Liver (tissue), 9 donors: Measurements from ENCODE around the gene FAM110A. TPM values are rescaled to one million over a fixed set of nuclear protein-coding genes. Genes with fewer than 3 reads are reported as not detected.

ENCODE experiments used
- DNase-seq: peaks from one replicate; pipeline ENCODE4 v3.0.0-alpha.2; 2017; ENCODE audit warnings: low spot score
- H3K27ac ChIP-seq, 2 donors: one replicate each; pipeline ENCODE4 v1.7.0; 2013; ENCODE audit warnings: inconsistent platforms in 2 of 2, low read length in 2 of 2, control low read depth in 1 of 2, low read depth in 1 of 2, mild to moderate bottlenecking in 1 of 2
- H3K27me3 ChIP-seq, 4 donors: one replicate each; pipeline versions ENCODE4 v1.6.1 to v1.7.0; 2013; ENCODE audit warnings: low read length in 3 of 4, inconsistent platforms in 1 of 4, mild to moderate bottlenecking in 1 of 4, moderate library complexity in 1 of 4; ENCODE audit not compliant: control insufficient read depth in 4 of 4, insufficient read depth in 4 of 4
- H3K36me3 ChIP-seq, 4 donors: one replicate each; pipeline versions ENCODE4 v1.6.1 to v1.7.0; 2013; ENCODE audit warnings: low read length in 3 of 4, mild to moderate bottlenecking in 3 of 4, low read depth in 1 of 4, moderate library complexity in 1 of 4; ENCODE audit not compliant: control insufficient read depth in 4 of 4, insufficient read depth in 3 of 4
- H3K4me1 ChIP-seq, 4 donors: one replicate each; pipeline versions ENCODE4 v1.6.1 to v1.7.0; 2013; ENCODE audit warnings: low read length in 3 of 4, mild to moderate bottlenecking in 3 of 4, moderate library complexity in 1 of 4; ENCODE audit not compliant: control insufficient read depth in 4 of 4, insufficient read depth in 4 of 4
- H3K4me3 ChIP-seq, 3 donors: one replicate each; pipeline versions ENCODE4 v1.6.1 to v1.7.0; 2013; ENCODE audit warnings: low read length in 3 of 3, control low read depth in 1 of 3, low read depth in 1 of 3, mild to moderate bottlenecking in 1 of 3
- H3K9ac ChIP-seq, 2 donors: one replicate each; pipeline ENCODE4 v1.7.0; 2013; ENCODE audit warnings: low read length in 2 of 2, mild to moderate bottlenecking in 2 of 2, moderate library complexity in 2 of 2, control low read depth in 1 of 2, low read depth in 1 of 2
- H3K9me3 ChIP-seq, 4 donors: one replicate each; pipeline versions ENCODE4 v1.6.1 to v1.7.0; 2013; ENCODE audit warnings: low read length in 3 of 4; ENCODE audit not compliant: control insufficient read depth in 4 of 4
- ATF3 ChIP-seq: IDR thresholded peaks from 2 replicates; pipeline ENCODE4 v1.6.1; 2016; ENCODE audit warnings: antibody characterized with exemption
- EGR1 ChIP-seq, 2 donors: IDR thresholded peaks; 2 replicates each; pipeline ENCODE4 v1.6.1; 2016 to 2018; ENCODE audit warnings: antibody characterized with exemption in 2 of 2, low read depth in 2 of 2
- FOXA1 ChIP-seq: IDR thresholded peaks from 2 replicates; pipeline ENCODE4 v1.6.1; 2016; ENCODE audit warnings: antibody characterized with exemption
- GABPA ChIP-seq, 2 donors: IDR thresholded peaks in 1 of 2; conservative IDR thresholded peaks in 1 of 2; 2 replicates each; pipeline ENCODE4 v1.6.1; 2016; ENCODE audit warnings: antibody characterized with exemption in 2 of 2, mild to moderate bottlenecking in 1 of 2, moderate library complexity in 1 of 2
- HNF4A ChIP-seq, 2 donors: conservative IDR thresholded peaks; 2 replicates each; pipeline ENCODE4 v1.6.1; 2016; ENCODE audit warnings: antibody characterized with exemption in 2 of 2, mild to moderate bottlenecking in 2 of 2
- HNF4G ChIP-seq: IDR thresholded peaks from 2 replicates; pipeline ENCODE4 v1.6.1; 2016; ENCODE audit warnings: antibody characterized with exemption
- RAD21 ChIP-seq, 2 donors: IDR thresholded peaks; 2 replicates each; pipeline ENCODE4 v1.6.1; 2016; ENCODE audit warnings: antibody characterized with exemption in 2 of 2, mild to moderate bottlenecking in 2 of 2
- REST ChIP-seq: IDR thresholded peaks from 2 replicates; pipeline ENCODE4 v1.6.1; 2016; ENCODE audit warnings: antibody characterized with exemption, mild to moderate bottlenecking
- RXRA ChIP-seq, 2 donors: IDR thresholded peaks; 2 replicates each; pipeline ENCODE4 v1.6.1; 2017 to 2018; ENCODE audit warnings: antibody characterized with exemption in 2 of 2, mild to moderate bottlenecking in 1 of 2
- SP1 ChIP-seq: IDR thresholded peaks from 2 replicates; pipeline ENCODE4 v1.6.1; 2018; ENCODE audit warnings: antibody characterized with exemption, mild to moderate bottlenecking
- TAF1 ChIP-seq: conservative IDR thresholded peaks from 2 replicates; pipeline ENCODE4 v1.6.1; 2016; ENCODE audit warnings: antibody characterized with exemption, mild to moderate bottlenecking
- YY1 ChIP-seq: IDR thresholded peaks from 2 replicates; pipeline ENCODE4 v1.6.1; 2016; ENCODE audit warnings: antibody characterized with exemption, mild to moderate bottlenecking
- WGBS: extraction: QIAGEN DNeasy Blood & Tissue Kit; methylation state at CpG from one replicate; pipeline ENCODE4 v1.1.7; 2013; 5-methylcytosine and 5-hydroxymethylcytosine counted together
- polyA plus RNA-seq, 2 donors: library from polyadenylated mRNA; stranded (reverse) in 1 of 2; unstranded in 1 of 2; fragments of 200-250 nt in 1 of 2; fragments of >200 nt in 1 of 2; fragmentation: Nextera tagmentation in 1 of 2; extraction: Ambion mirVana in 1 of 2; gene quantifications; one replicate each; pipeline versions ENCODE4 v1.2.1 to v1.2.3, GENCODE V29; 2013 to 2015
- total RNA-seq, 2 donors: library from RNA; depleted of rRNA; stranded (reverse); fragments of >200 nt; gene quantifications; one replicate each; pipeline ENCODE4 v1.2.3, GENCODE V29; 2014
- donor health status: healthy.
- donor health status: healthy.
- donor health status: healthy.
- donor health status: healthy.
- donor health status: healthy.

FAM110A gene
- total and polyA plus RNA-seq, 4 donors, result 1.2 to 6.7 (median 2.0) TPM

- Histone ChIP-seq H3K4me1 (peaks cover 4 to 23% (median 7%) of the 10 kb centered on the region in 4 donors), H3K9ac (no peak overlapping the region), H3K36me3 (peaks cover 0 to 1% (median 0%) of the 10 kb centered on the region in 4 donors), H3K4me3 (peak overlapping the region in 2 of 3 donors; percentile 54 to 59), H3K27me3 (no peaks in the 10 kb centered on the region), H3K27ac (no peak overlapping the region), H3K9me3 (no peaks in the 10 kb centered on the region)
- DNase-seq, result peak; percentile 49
- TF ChIP-seq GABPA (IDR thresholded peaks at IDR 0.05 in 1 of 2, conservative IDR thresholded peaks at IDR 0.05 in 1 of 2) (peak in 1 of 2 donors; percentile 77), REST (no peak)
- 21% methylated on average over 59 of the region's 59 CpGs for WGBS
These were observed 7.5 kb downstream of the FAM110A start for GRCh38 chr20:840858-841567.

GRCh38 chr20:841568-842546, 8.3 kb downstream of the FAM110A start:
- TF ChIP-seq YY1 (no peak), RAD21 (IDR thresholded peaks at IDR 0.05) (no peak)
- H3K36me3 ChIP-seq, result peaks cover 0 to 1% (median 0%) of the 10 kb centered on the region in 4 donors
- peak overlapping the region in 2 of 3 donors; percentile 54 to 59 for H3K4me3 ChIP-seq
- H3K27ac ChIP-seq, result no peak overlapping the region
- peak; percentile 50 for DNase-seq
- no peaks in the 10 kb centered on the region for H3K9me3 ChIP-seq
- no peak overlapping the region for H3K9ac ChIP-seq
- 31% methylated on average over 62 of the region's 62 CpGs for WGBS
- no peaks in the 10 kb centered on the region for H3K27me3 ChIP-seq
- H3K4me1 ChIP-seq, result peaks cover 4 to 23% (median 7%) of the 10 kb centered on the region in 4 donors

GRCh38 chr20:842547-842940, 9.0 kb downstream of the FAM110A start:
- WGBS, result 71% methylated on average over 2 of the region's 2 CpGs
- Histone ChIP-seq H3K27ac (no peak overlapping the region), H3K9ac (no peak overlapping the region), H3K36me3 (peaks cover 0 to 3% (median 0%) of the 10 kb centered on the region in 4 donors), H3K9me3 (no peaks in the 10 kb centered on the region), H3K4me3 (no peak overlapping the region), H3K4me1 (peaks cover 4 to 23% (median 7%) of the 10 kb centered on the region in 4 donors), H3K27me3 (no peaks in the 10 kb centered on the region)
- TF ChIP-seq REST (no peak), HNF4G (no peak), EGR1 (IDR thresholded peaks at IDR 0.05; ENCODE audit: low read depth in 2 of 2) (no peak), GABPA (IDR thresholded peaks at IDR 0.05 in 1 of 2, conservative IDR thresholded peaks at IDR 0.05 in 1 of 2) (no peak), HNF4A (conservative IDR thresholded peaks at IDR 0.05) (no peak), TAF1 (no peak), ATF3 (no peak), RXRA (IDR thresholded peaks at IDR 0.05) (no peak), RAD21 (IDR thresholded peaks at IDR 0.05) (no peak), FOXA1 (no peak), SP1 (no peak)
- DNase-seq, result no peak
